GM19397 (cell line): ENCODE results near the gene POC1B.

Experiments
- ATAC-seq: cut with Tn5 transposase; IDR thresholded peaks from one replicate; pipeline ENCODE4 v1.9.1; 2021; ENCODE audit warnings: mild to moderate bottlenecking, moderate library complexity; ENCODE audit not compliant: unreplicated experiment

POC1B gene

DNA sequence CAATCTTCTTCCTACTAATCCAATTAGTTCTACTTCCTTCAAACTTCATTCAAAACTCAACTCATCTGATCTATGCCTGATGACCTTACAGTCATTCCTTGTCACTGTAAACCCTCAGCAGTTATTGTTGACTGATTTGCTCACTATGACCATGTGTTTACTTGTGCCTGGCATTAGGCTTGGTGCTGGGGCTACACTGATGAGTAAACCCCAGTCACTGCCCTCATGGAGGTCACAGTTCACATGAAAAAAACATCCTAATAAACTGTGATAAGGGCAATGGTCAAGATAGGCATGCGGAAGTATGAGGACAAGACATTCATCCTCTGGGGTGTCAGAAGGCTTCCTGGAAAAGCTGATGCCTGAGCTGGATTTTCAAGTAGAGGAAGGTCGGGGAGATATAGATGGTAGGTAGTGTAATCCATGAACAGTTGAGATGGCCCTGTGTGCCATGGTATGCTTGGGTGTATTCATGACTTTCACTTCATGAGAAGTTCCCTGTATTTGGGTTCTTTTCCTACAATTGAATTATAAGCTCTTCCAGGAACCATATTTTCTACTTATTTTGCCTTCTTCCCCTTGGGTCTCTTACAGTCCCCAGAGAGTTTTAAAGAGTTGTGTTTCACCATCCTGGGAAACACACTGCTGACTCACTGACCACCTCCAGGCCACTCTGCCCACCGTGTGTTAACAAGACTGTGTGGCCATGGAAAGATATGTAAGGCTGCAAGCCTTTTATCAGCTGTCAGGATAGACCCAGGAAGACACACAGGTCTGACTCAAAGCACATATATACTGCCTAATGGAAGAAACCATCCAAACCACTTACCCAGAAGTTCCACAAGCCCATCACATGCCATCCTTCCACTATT is 134.8 kb downstream of the POC1B start:
- ATAC-seq, result no peak

DNA sequence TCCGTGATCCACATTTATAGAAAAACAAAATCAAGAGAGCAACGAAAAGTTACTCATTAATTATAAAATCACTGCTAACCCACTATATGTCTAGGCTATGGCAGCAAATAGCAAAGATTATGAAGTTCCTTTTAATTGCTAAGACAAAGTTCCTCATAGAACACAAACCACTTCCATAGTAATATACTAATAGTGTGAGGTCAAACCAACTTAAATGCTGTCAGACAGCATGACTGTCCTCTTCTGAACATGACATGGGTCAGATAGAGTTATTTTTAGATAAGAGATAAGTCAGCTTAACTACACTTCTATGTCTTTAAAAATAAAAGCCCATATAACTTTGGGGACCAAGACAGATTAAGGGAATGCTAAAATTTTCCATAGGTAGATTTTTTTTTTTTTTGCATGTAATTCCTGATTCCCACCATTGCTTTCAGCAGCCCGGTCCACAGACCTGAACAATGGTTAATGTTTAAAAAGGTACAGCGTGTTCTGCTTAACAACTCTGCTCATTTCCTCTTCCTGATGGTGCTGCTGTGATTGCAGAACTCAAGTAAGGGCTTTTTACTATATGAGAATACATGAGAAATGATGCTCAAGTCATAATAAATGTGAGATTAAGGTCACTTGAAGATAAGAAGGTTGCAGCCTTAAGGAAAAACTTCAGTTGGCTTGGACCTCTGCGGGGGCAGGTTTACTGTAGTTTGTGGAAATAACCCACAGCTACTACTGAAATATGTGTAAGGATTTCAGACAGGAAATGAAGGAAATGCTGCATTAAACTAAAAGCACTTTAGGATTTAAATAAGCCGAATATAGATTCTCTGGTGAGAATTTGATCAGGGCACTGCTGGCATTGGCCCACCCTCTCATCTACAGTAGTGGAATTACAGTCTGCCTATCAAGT is 135.8 kb downstream of the POC1B start:
- peak; percentile 80 for ATAC-seq

DNA sequence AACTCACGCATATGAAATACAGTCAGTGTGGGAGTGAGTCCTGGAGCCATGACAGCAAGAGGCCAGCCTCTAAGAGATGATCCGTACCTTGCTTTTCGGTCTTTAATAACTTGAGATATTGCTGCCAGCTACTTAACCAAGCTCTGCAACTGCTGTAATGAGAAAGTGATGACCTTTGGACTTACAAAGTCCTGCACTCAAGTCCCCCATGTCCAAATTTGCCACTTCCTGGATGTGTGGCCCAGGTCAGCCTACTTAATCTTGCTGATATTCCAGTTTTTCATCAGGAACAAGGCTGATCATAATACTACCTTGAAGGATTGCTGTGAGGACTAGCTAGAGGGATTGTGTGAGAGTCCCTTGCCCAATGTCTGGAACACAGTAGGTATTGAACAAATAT is 139.7 kb downstream of the POC1B start:
- ATAC-seq, result no peak

DNA sequence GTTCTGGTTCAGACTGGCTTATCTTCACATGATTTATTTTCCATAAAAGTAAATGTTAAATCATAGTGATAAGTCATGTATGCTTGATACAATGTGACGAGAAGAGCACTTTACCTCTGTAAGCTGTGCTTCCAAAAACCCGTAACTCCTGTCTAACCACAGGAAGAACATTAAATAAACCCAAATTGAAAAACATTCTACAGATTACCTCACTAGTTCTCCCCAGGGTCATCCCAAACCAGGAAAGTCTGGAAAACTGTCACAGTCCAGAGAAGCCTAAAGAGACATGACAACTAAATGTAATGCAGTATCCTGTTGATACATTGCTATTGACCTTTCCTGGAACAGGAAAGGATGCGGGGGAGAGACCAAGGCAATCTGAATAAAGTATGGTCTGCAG is 141.0 kb downstream of the POC1B start:
- ATAC-seq, result no peak

DNA sequence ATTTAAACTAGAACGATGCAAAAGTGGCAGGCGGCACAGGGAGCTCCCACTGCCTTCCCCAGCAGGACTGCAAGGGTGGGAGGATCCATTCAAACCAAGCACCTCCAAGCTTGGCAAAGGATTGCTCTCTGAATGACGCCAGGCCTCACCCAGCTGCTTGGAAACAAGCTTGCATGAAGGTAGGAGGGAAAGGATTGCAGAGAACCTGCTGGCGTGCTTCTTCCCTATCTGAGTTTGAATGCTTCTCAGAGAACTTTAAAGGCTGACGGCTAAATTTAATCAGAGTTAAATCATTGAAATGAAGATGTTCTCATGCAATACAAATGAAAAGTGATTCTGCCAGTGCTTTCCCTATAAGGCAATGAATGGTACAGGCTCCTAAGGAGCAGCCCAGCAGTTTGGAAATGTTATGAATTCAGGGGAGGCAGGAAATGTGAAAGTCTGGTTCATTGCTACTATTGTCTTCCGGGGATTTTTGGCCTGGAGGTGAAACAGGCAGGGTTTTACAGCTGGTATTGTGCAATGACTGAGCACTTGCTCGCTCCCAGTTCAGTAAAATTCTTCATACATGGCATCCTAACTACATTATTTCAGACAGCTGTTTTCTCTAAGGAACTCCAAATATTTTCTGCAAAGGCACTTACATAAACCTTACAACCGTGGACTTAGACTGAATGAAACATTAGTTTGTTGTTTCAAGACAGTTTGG is 141.6 kb downstream of the POC1B start:
- ATAC-seq, result no peak

DNA sequence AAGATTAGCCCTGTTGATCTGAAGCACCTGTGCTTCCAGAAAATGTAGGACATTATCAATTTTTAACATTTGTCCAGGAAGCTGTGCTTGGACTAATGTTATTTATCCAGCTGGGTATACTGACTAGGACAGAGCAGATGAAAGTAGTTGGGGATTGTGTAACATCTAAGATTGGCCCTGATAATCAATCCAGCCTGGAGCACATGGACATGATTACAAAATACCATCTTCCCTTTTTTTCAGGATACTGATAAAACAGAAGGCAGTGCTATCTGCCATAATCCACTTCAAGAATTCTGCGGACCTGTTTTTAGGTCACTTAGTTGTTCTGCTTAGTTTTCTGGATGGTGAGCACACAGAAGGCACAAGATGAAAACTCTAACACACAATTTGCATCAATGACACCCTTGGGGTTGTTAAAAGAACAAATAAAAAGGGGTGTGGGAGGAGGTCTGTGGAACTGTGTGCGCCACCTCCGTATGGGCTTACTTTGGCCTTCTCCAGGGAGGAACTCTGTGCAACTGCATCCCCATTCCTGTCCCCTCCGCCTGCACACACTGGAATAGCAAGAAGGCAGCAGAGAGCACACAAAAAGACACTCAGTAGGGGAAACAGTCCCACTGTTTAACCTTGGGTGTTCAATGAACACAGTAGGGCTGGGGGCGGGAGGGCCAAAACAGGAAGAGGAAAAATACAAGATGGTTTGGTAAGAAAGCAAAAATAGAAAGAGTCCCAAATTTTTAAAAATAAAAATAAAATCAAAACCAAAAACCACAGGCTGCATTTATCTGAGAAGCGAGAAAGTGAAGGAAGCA is 142.4 kb downstream of the POC1B start:
- no peak for ATAC-seq

DNA sequence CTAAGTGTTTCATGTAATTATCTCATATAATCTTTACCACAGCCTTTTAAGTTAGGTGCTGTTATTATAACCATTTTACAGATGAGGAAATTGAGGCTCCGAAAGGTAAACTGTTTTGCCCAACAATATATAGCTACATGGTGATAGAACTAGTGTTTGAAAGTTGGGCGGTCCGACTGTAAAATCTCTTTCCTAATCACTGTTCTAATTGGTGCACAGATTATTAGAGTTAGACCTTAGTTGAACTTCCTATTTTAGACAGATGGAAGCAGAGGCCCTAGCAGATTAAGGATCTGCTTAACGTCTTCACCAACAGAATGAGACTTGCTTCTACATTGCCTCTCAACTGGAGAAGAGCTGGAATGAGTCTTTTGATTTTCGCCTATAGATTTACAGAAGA is 143.5 kb downstream of the POC1B start:
- no peak for ATAC-seq

DNA sequence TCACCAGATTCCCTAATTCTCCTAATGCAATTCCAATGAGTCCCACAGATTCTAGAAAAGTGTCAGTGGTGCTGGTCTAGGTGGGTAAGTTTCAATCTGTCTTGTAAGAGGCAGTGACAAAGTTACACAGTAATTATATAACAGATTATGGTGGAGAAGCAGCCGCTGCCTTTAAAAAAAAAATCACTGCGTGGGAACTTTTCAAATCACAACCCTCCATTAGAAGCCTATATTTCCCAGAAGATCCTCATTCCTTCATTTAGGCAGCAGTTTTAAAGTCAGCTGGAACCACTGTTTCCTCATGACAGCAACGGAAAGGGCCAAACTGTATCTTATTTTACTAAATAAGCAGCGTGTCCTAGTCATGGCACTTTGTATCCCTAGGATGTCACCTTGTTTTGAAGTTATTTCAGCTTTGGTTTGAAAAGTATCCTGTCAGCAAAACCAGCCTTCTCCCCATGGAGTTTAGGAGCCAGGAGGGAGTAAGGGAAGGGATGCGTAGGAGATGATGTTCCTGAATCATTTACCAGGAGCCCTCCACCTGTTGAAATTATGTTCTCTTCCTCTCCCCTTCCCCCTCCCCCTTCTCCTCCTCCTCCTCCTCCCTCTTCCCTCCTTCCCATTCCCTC is 145.9 kb downstream of the POC1B start:
- ATAC-seq, result no peak

DNA sequence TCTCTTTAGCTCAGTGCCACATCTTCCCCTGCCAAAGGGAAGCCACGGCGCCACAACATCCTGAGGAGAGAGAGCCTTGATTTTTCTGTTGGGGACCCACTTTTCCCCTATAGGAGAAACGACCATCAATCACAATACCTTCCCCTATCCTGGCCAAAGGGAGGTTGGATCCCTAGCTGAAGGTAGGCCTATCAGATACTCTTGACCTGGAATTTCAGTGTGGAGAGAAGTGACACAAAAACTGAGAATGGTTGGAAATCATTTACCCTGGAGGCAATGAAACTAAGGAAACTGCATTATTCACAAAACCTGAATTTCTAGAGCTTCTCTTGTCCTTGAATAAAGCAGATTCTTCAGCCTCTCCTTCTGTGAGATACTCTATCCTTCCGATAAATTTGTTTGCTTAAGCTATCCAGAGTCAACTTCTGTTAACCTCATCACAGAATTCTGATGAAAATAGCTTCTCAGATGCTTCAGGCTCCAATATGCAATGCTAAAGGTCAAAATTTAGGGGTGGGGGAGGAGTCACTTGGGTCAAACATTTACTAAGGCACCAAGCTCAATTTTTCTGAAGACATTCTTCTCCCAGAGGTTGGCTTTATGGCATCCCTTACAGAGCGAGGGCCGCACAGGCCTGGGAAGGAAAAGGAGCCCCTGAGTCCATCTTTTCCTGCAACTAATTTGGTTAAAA is 146.6 kb downstream of the POC1B start:
- ATAC-seq, result no peak

DNA sequence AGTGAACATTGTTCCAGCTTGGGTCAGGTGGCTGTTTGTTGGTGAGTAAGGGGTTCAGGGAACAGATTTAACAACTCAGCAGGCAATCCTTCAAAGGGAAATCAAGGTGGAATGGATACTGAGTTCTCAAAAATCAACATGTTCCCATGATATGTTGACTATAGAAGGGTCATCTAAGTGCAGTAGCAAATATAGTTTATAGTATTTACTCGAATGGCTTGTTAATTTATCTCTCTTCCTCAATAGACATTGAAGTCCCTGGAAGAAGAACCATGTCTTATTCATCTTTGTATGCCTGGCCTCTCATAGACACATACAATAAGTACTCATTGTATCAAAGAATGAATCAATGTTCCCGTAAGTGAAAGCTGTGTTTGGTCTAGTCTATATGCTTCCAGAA is 149.0 kb downstream of the POC1B start:
- ATAC-seq, result no peak

DNA sequence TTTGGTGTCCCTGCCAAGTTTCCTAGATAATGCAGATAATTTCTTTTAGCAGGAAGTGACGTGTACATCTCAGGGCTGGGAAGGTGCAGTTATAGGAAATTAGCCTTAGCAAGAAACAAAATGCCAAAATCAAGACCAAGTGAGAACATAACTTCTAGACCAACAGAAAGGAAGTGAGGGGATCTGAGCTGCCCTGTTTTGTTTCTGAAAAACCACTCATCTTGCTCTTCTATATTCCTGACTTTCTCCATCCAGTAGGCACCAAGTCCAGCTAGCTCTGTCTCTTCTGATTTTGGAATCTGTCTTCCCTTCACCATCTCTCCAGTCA is 149.7 kb downstream of the POC1B start:
- ATAC-seq, result no peak

DNA sequence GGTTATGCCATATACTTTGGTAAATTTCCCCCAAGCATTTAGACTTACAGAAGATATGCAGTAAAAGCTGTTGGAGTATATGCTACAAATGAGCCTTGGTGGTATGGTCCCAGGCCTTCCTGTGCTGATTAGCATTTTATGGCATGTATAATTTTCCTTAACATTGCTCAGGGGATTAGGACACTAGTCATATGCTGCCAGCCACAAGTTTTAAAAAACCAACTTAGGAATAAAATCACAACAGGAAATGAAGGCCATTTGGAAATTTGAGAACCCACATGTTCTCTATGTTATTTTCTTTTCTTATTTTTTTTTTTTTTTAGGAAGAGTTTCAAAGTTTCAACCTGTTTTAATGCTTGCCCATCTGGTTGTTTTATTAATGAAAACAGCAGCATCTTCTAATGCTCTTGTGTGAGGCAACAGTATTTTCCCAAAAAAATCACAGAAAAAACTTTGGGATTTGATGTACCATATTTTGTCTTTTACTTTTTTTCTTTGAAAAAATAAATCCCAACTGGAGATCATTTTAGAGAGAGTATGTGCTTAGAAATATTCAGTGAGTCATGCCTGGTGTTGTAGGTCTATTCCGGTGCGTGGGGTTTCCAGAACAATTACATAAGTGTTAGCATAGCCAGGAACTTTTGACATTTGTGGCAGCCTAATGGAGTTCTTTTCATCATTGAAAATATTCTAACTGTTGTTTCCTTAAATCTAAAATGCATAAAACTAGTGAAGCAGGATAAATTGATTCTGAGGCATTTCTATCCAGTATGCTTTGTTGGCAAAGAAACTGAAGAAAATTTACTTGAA is 151.9 kb downstream of the POC1B start:
- no peak for ATAC-seq

DNA sequence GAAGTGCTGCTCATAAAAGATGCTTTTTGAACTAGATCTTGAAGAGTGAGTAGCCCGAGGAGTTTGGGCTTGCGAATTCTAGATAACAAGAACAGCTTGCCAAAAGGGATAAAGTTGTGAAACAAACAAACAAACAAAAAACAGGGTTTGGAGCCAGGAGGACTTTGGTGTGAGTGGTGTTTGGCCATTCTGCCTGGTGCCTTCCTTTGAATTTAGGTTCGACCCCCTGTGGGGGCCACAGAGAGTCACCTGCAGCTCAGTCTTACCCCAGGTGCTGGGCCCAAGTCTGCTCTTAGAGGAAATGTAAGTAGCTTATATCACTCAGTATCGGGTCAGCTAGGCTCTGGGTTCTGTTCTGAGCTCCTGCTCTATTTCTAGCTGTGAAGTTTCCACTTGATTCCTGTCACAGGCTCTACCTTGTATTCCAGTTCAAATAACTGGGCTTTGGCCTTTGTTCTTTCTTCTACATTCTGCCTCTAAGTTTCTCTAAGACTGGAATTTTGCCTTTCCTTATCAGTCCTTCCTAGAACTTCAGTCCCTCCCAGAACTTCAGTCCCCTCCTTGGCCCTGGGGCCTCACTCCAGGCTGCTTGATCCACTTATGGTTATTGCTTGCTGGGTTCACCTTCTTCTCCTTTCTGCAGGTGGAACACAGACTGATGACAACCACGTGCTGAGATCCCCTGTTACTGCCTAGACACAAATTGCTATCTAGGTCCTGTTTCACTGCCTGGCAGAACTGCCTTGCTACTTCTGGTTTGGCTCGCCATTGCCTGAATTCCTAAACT is 153.1 kb downstream of the POC1B start:
- no peak for ATAC-seq

DNA sequence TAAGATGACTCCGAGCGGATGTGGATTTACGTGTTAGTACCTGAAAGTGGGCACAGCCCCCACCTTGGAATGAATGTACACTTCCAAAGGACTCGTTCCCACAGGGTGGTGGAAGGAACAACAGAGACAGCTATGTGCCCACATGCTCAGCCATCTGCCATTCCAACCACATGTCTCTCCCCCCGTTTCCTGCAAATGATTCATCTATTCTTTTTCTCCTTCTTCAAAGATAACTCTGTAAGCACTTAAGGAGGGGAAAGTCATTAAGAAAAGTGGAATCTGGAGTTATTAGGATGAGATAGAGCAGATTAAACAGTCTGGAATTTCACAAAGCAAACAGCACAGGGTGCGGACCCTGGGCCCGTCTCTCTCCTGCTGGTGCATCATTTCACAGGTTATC is 155.0 kb downstream of the POC1B start:
- no peak for ATAC-seq

DNA sequence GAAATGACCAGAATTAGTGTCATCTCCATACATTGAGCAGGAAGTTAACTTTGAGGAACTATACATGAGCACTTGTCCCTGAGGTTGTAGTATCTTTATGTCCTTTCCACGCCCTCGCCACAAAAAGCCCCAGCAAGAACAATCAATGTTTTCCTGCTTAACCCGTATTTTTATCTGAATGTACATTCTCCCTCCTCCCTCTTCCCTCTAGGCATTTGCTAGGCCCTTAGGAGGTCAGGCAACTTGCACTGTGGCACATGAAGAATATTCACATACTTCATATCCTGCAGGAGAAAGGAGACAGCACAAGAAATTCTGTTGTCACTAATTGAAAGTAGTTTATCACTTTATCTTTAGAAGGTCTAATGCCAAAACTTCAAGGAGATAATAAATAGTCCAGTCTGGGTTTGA is 155.4 kb downstream of the POC1B start:
- no peak for ATAC-seq
